Stimulated activated CD4-positive, alpha-beta T cell treated with anti-CD3 and anti-CD28 coated beads, Interleukin-2, amount 100 ng/mL, for 24 hours (primary cell): ENCODE results near the gene CEP112.

Experiments
- DNase-seq, 2 donors: peaks; one replicate each; pipeline ENCODE4 v3.0.0-alpha.2; 2020

The CEP112 gene

DNA sequence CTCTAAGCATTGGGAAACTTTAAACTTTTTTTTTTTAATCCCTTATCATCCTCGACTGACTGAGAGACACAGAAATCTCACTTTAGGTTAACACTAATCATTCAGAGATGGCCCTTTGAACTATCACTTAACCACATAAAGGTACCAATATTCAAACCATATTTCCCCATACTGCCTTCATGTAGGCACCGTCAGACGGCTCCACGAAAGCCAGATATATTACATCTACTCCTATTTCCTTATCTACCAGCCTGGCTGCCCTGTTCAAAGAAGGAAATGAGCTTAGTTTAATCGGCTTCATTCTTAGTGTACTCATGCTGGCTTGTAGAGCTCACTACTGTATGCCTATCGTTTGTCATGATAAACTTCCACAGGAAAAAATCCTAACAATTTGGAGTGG is 270.9 kb downstream of the CEP112 start:
- DNase-seq, result no peak

DNA sequence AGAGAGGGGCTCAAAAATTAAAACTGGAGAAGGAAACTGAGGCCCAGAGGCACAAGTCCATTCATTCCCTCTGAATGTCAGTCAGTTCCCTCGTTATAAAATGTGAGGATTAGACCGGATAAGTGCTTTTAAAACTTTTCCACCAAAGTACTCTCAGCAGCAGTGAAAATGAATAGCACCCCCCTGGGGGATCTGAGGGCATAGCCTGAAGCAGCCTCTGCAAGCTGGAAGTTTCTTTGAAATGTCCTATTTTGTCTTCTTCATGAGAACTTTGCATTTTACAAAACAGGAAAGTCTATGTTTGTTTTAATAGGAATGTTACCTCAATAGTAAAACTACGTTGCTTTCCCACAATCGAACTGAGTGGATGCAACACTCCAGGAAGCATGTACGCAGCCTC is 273.0 kb downstream of the CEP112 start:
- DNase-seq, result no peak

DNA sequence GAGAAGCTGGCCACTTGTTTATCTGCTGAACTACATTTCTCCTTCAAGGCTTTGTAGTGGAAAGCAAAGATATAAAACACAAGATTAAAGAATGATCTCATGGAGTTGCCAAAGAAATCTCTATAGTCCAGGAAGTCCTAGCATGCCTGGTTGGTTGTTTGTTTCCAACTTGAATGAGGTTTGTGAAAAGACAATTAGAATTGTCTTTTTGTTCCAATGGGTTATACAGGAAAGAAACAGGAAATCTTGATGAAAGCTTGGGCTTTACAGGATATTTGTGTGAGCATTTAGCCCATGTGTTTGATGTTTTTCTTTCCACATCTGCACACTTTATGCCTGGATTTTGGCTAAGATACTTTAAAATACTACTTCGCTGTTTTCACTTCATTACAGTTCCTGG is 273.4 kb downstream of the CEP112 start:
- no peak for DNase-seq

DNA sequence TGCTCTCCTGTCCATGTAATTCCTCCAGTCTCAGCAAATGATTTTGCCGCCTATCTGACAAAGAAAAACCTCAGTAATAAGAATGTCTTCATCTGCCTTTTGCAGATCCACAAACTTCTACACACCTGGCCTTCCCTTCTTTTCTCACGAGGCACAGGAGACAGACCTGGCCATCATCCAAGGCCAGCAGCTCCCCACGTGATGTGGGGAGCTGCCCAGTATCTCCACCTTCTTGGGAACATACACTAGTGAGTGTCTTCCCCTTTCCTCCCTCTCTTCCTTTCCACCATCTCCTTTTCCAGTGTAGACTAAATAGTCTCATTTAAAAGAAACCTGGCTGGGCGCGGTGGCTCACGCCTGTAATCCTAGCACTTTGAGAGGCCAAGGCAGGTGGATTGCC is 274.4 kb downstream of the CEP112 start:
- no peak for DNase-seq

DNA sequence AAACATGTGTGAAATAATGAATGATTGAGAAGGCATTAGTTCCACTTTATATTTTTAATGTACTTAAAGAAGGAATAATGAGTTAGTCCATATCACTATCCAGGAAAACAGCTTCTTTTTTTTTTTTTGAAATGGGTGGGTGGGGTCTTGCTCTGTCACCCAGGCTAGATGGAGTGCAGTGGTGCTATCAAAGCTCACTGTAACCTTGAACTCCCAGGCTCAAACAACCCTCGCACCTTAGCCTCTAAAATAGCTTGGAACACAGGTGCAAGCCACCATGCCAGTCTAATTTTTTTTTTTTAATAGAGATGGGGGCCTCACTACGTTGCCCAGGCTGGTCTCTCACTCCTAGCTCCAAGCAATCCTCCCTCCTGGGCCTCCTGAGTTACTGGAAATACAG is 275.5 kb downstream of the CEP112 start:
- no peak for DNase-seq

DNA sequence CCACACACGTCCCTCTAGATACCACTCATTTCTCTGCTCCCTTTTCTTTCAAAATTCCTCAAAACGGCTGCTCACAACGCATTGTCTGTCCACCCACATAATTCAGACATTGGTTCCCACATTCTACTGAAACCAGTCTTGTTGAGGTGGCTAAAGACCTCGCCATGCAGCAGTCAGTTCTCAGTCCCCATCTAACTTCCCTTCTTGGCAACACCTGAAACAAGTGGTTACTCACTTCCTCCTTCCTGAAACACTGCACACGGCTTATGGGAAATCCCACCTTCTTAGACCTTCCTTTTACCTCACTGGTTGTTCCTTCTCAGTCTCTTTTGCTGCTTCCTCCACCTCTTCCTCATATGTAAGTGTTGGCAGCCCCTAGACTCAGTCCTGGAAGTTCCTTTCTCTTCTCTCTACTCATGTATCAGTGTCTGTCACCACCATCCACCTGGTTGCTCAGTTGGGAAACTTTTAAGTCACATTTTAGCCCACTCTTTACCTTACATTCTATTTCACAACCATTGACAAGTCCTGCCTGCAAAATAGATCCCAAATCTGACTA is 277.1 kb downstream of the CEP112 start:
- no peak for DNase-seq

DNA sequence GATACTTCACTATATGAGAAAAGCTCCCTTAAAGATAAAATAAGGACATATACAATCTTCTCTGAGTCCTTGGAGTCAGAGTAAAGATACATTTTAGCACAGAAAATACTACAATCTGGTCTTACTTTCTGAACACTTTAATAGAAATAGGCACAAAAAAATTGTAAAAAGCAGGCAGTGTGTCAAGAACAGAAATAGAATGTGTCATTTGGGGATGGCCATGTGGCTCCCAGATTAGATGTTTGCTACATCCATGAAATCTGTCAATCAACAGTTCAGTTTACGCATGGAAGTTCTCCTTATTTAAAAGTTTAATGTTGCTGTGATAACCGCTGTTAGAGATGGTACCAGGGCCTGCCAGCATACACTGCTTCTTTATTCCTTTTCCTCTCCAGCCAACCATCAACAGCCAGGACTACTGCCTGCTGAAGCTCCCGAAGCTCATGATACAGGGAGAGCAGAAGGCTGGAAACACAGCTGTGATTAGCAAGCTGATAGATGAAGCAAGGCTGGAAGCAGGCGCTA is 278.5 kb downstream of the CEP112 start:
- DNase-seq, result no peak

DNA sequence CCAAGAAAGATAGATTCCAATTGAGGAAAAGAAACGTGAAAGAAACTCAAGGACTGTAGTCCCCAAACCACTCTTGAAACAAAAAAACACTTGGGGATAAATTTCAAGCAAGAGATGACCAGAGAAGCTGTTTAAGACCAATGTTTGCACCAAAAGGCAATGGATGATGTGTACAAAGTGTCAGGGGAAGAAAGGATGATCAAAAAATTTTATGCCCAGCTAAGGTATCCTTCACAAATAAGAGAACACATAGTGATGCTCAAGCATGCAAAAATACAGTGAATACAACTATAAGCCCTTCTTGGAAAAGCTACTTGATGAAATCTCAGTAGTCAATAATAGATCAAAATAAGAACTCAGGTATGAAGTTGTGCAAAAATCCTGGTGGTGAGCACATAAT is 281.1 kb downstream of the CEP112 start:
- no peak for DNase-seq

DNA sequence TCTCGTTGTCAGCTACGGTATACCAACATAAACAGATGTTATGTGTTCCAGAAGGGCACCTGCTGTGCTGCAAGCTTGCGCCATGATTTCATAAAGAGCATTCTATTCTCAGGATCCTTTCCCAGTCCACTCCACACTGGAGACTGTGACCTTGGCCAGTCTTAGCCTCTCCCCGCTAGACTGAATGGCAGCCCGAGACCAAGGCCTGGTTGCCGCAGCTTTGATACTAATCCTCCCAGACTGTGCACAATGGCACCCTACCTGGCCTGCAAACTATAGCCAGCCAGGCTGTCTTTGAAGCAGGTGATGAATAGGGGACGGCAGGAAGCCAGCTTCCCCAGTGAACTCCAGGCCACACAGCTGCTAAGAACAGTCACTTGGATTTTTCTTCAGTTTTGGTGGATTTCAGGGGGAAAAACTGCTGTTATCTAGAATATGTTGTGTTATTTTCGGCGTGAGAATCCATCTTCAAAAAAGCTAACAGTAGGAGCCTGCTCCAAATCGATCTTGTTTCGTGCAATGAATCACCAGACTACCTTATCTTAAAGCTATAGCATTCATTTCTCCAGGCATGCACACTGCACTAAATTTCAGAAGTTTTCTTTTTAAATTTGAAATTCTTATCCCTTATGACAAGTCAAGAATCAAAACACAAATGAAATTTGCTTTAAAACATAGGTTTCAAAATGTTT is 289.0 kb downstream of the CEP112 start:
- no peak for DNase-seq

DNA sequence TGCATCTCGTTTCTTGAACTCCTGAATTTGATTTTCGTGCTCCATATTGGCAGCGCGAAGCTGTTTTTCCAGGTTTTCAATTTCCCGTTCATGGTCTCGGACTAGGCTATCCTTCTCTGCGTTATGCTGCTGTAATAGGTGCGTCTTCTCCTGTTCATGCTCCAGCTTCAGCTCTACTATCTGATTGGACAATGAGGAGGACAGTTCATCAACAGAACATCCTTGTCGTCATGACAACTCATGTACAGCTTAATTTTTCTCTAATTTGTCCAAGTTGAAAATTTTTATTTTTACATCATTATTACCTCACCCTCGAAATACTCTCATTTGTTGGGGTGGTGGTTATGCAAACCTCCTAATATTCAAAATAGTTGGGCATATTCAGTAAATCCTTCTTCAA is 289.8 kb downstream of the CEP112 start:
- no peak for DNase-seq

DNA sequence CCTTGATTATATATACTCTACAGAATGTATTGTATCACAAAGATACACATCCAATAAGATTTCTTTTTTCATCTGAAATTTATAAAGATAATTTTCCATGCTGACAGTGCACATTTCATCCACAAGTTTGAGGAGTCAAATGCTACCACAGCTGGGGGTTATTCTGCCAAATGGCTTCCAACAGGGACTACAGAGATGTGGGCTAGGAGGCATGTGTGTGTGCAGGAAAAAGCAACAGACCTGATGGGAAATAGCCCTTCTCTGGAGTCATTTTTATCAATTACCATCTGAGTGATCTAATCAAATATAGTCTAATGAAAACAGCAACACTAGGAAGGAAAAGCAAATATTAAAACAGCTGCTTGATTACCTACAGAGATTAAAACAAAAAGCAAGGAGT is 290.5 kb downstream of the CEP112 start:
- no peak for DNase-seq

DNA sequence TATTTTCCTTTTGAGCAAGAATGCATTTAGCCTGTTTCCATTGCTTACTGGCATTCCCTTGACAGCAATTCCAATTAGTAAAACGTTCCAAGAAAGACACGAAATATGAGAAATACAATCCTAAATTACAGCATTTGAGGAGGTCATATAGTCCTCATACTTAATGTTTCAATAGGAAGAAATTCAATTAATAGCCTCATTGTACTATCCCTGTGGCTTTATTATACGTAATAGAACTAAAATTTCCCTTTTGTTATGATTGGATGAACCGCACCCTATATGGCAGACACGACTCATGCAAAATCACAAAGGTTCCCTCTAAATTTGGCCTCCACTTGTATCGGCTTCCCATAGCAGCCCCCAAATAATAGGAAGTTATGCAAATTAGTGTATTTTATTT is 291.7 kb downstream of the CEP112 start:
- no peak for DNase-seq

DNA sequence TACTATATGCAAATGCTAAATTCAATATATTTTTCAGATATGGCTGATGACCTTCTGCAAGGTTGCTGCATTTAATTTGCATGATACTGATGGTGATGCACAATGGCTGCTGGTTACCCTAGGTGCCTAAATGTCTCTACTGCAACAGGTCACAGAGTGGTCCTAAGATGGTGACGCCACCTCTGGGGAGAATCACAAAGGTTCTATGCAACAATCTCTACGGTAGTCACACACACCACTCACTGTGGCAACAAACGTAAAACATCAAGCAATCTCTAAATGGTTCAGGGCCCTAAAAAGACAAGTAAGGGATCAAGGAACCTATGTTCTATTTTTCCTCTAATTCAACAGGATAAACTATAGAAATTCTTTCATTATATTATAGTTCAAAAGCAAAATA is 293.3 kb downstream of the CEP112 start:
- no peak for DNase-seq

DNA sequence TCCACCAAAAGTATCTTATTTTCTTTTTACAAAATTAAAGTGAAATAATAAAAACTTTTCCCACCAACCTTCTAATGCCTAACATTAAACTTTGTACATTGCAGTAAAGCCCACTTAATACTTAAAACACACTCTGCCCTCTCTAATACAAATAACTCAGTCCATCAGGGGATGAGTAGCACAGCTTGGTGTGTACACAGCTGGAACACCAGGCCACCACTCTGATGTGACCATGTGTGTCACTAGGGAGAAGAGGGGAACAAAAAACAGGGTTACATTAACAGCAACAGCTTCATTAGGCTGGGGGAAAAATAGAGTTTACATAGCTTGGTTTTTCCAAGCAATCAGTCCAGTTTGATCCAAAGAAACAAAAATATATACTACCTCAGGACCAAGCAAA is 295.0 kb downstream of the CEP112 start:
- no peak for DNase-seq

DNA sequence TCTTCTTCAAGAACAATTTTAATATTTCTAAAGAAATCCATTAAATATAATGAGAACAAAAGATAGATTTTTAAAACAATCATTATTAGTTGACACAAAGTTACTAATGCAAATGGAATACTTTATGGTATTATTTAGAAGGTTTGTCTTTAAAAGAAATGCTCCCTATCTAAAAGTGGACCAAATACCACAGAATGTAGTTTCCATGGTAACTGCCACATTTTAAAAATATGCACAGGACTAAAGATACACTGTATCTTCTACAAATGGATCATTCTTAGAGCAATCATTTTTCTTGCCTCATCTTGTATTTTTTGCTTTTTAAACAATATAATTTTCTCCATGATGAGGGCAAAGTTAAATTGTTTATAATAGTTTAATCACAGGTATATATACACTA is 296.0 kb downstream of the CEP112 start:
- DNase-seq, result no peak

DNA sequence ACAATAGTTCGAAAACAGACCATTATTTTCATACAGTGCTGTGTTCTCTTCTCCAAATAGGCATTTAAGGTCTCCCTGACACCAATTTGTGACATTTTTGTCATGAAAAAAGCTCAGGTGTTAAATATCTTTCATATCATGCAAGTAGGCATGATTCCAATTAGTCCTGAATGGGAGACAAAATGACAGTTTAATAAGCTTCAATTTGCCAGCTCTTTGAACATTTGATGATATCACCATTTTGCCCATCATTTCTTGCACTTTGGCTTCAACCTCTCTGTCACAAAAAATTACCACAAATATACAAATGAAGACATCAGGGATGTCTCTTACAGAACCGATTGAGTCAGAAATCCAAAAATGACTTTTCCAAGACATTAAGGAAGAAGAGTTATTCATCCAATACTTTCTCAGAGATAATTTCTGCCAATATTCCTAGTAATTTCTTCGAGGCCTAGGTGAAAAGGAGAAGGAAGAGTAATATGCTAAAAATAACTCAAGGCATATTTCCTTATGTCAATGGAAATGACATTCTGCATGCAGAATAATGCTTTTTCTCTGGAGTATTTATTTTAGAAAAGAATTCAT is 298.1 kb downstream of the CEP112 start:
- DNase-seq, result no peak

DNA sequence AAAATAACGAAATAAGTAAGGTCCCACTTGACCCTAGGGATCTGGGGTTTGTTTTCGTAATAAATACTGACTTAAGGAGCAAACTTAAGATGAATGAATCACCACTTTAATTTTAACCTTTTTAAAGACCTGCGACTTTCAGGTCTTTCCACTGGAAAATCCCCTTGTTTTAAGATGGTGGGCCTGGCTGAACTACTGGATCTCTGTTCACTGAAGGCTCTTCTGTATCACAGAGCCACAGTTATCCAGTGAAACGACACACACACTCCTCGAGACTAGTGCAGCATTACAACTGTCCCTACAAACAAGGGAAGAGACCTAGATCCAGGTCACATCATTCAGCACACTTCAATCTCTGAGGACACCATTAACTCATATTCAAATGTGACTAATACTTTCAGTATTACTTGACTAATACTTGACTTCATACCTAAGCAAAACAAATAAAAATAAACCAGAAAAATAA is 299.0 kb downstream of the CEP112 start:
- no peak for DNase-seq

DNA sequence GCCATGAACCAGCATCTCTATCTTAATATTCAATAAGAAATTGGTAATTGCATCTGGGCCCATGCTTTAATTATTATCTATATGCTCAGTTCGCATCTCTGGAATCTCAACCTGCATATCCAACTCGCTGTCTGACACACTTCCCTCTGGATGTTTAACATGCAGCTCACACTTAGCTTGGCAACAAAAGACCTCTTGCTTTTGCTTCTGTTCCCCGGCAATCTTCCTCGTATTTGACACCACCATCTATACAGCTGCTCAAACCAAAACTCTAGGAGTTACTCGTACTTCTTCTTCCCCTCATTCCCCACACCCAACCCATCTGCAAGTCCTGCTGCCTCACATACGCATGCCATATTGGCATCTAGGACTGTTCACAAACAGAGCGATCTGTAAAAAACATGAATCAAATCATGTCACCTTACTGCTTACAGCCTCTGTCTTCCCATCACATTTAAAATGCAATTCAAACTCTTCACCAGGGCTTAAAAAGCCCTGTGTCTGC is 300.6 kb downstream of the CEP112 start:
- no peak for DNase-seq

DNA sequence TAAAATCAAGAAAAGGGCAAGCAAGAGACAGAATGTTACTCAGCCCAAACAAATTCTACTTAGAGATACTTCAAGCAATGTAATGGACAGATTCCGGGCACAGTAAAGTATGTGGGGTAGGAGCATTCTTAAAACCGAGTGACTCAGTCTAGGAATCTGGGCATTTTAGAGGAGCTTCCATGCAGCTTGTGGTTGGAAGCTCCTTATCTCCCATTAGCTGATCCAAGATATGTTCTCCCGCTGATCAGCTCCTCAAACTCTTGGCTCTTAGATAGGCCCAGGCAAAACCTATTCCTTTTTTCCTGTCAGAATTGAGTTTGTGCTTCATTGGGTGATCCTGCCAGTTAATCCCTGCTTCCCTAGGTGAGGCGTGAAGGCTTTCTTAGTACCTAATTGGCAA is 303.3 kb downstream of the CEP112 start:
- DNase-seq, result no peak

DNA sequence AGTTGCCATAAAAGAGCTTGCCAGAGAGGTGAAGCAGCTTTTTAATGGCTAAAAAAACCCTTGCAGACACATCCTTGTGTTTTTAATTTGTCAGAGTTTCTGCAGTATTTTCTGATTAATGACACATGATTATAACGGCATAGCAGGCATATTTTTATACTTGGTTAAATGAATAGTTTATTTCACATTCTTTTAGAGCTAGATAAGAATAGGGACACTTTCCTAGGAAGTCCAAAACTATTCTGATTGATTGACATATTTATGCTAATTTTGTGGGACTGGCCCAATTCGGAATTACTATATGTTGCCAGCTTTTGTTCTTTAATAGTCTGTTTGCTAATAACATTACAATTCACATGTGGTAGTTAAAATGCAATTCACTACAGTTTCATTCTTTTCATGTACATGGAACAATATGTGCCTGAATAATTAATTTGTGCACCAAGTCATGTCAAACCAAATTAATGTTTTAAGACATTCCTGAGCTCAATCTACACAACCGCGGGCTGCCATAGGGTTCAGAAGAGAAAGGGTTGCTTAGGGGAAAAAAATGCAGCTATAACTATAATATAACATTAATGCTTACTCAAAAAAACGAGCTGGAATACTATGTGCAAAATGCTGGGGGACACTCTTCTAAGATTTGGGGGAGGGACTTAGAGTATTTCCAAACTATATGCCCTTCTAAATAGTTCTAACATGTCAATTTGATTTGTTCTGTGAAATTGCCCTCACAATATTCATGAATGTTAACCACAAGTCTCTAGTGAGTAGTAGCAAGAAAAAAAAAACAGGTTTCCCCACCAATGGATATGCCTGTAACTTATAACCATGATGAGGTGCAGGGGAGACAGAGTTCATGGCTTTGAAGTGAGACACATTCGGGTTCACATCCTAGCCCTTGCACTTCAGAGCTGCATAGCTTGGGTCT is 305.4 kb downstream of the CEP112 start:
- no peak for DNase-seq

DNA sequence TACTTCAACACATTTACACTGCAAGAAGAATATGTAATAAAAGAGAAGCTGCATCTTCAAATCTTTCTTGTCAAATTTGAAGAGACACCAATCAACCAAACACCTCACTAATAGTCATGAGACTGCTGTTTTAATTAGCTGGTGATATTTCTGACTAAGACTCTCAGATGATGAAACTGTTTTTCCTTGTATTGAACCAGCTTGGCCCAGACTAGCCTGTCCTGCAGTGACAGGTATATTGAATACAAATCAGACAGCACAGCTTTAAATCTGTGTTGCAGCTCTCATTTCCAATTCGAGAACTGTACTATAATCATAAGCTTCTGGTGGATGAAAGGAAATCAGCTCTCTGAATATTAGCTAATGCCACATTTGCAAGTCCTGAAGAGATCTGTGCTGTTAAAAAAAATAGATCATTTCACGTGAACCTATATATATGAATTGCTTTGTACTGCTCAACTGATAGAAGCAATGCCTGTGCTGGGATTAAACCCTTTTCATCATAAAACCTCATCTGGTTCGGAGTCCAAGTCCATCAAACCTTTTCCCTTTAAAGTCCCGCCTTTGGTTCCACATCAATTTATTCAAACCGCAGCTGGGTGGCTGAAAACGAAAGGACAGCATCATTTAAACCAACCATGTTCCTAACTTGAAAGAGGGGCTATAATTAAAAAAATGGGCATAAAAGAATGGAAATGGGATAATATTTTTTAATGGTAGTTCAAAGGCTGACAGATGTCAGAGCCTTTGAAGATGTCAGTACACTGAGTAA is 306.2 kb downstream of the CEP112 start:
- DNase-seq, result no peak

DNA sequence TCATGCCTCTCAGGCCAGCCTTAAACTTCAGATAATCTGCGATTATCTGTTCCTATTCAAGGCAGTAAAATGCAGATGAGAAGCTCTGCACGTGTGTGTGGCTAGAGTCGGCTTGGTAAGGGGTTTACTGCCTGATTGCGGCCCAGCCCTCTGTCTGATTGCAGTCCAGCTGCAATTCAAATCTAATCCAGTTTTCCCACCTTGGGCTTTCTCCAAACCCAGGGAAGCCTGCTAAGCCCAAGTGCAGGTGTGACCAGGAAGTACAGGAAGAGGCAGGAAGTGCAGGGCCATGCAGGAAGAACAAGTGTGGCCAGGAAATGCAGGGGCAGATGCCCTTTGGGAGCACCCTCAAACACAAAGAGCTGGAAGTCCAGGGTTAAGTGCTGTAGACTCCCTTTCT is 314.9 kb downstream of the CEP112 start:
- DNase-seq, result no peak
